ENCODE data around the gene G6PC3.

DNA sequence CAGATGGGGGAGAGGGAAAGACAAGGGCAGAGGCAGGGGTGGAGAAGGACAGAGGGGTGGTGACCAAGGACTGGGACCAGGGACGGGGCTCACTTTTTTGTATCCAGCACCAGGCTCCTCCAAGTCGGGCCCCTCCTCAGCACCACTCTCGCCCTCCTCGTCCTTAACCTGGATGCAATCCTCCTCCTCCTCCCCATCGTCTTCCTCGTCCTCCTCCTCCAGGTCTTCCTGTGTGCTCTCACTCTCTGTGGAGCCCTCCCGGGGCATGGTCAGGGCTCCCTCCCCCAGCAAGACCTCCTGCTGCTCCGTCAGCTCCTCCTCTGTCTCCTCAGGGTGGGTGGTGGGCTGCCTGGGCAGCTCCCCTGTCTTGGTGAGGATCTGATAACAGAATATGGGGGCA lies 16.8 kb downstream of the G6PC3 start:
- TF ChIP-seq, protein P1, sequence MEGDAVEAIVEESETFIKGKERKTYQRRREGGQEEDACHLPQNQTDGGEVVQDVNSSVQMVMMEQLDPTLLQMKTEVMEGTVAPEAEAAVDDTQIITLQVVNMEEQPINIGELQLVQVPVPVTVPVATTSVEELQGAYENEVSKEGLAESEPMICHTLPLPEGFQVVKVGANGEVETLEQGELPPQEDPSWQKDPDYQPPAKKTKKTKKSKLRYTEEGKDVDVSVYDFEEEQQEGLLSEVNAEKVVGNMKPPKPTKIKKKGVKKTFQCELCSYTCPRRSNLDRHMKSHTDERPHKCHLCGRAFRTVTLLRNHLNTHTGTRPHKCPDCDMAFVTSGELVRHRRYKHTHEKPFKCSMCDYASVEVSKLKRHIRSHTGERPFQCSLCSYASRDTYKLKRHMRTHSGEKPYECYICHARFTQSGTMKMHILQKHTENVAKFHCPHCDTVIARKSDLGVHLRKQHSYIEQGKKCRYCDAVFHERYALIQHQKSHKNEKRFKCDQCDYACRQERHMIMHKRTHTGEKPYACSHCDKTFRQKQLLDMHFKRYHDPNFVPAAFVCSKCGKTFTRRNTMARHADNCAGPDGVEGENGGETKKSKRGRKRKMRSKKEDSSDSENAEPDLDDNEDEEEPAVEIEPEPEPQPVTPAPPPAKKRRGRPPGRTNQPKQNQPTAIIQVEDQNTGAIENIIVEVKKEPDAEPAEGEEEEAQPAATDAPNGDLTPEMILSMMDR (IDR thresholded peaks at IDR 0.05; ENCODE audit: extremely low read depth in 1 of 2, insufficient read depth in 1 of 2, low read depth in 1 of 2, low read length in 2 of 2): no peak
- TF ChIP-seq EZH2 (IDR thresholded peaks at IDR 0.05; ENCODE audit: borderline replicate concordance, low read depth, low read length, severe bottlenecking) (no peak), POLR2AphosphoS5 (IDR thresholded peaks at IDR 0.05; ENCODE audit: insufficient read depth, low read depth, low read length) (no peak), POLR2A (IDR thresholded peaks at IDR 0.05; ENCODE audit: low read depth, low read length) (no peak), FOS (IDR thresholded peaks at IDR 0.05; ENCODE audit: borderline replicate concordance, insufficient read depth, low read length) (no peak), MYC (IDR thresholded peaks at IDR 0.05; ENCODE audit: low read depth, low read length) (no peak), JUN (IDR thresholded peaks at IDR 0.05; ENCODE audit: borderline replicate concordance, insufficient read depth, insufficient read length, low read depth) (no peak), GATA2 (IDR thresholded peaks at IDR 0.05; ENCODE audit: insufficient read depth, insufficient read length, low read depth, low read length) (no peak)

All from endothelial cell of umbilical vein (primary cell).